ENCODE data around the gene FYCO1. TPM values are rescaled to one million over a fixed set of nuclear protein-coding genes. Genes with fewer than 3 reads are reported as not detected.

FYCO1 gene
- polyA plus RNA-seq, 3 donors, result 0.59 to 5.0 (median 1.3) TPM

DNA sequence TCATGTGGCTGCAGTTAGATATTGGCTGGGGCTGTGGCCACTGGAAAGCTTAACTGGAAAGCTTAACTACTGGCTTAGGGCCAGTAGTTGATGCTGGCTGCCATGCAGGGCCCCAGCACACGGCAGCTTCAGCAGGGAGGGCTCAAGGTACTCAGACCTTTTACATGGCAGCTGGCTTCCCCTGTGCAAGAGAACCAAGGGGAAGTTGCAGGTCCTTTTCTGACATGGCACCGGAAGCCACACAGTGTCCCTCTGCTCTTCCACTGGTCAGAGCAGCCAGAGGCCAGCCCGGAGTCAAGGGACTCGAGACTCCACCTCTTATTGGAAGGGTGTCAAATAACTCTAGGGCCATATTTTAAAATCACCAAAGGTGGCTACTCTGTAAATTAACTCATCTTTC, 84.7 kb downstream of the FYCO1 start:
- Histone ChIP-seq H3K27me3 (ENCODE audit: control insufficient read depth in 2 of 2, insufficient read depth in 2 of 2, low read length in 2 of 2) (no peaks in the 10 kb centered on the region), H3K4me3 (replicated peaks in 1 of 3; ENCODE audit: low read depth in 2 of 3, low read length in 3 of 3) (no peak overlapping the region), H3K4me2 (replicated peaks; ENCODE audit: extremely low read depth, low read length, poor library complexity, severe bottlenecking) (no peak overlapping the region), H3K9ac (ENCODE audit: insufficient read depth, low read length, poor library complexity, severe bottlenecking) (no peak overlapping the region), H3K27ac (ENCODE audit: low read depth in 1 of 2, low read length in 2 of 2) (no peak overlapping the region), H3K9me3 (replicated peaks in 1 of 2; ENCODE audit: control insufficient read depth in 1 of 2, insufficient read depth in 1 of 2, low read length in 2 of 2) (no peaks in the 10 kb centered on the region), H2AFZ (ENCODE audit: insufficient read depth, low read depth, low read length, poor library complexity, severe bottlenecking) (no peak overlapping the region), H4K20me1 (ENCODE audit: insufficient read depth, low read length) (no peaks in the 10 kb centered on the region), H3K36me3 (replicated peaks in 1 of 2; ENCODE audit: control insufficient read depth in 1 of 2, insufficient read depth in 2 of 2, low read length in 2 of 2) (no peaks in the 10 kb centered on the region), H3K79me2 (ENCODE audit: insufficient read depth, low read length) (no peaks in the 10 kb centered on the region), H3K4me1 (ENCODE audit: control insufficient read depth in 1 of 2, insufficient read depth in 2 of 2, low read length in 2 of 2) (no peaks in the 10 kb centered on the region)
- Mint-ChIP-seq H3K27me3 (ENCODE audit: low read depth in 3 of 3) (peaks cover 0 to 1% (median 0%) of the 10 kb centered on the region in 3 donors), H3K4me3 (no peak overlapping the region), H3K4me1 (peaks cover 8% of the 10 kb centered on the region), H3K9me3 (no peaks in the 10 kb centered on the region), H3K36me3 (peaks cover 2 to 9% of the 10 kb centered on the region in 2 donors), H3K27ac (no peak overlapping the region)
- 96% methylated on average over 3 of the region's 4 CpGs for WGBS (ENCODE audit: insufficient coverage)
- intact Hi-C loops (cut with micrococcal nuclease), result no loop called here
- DNase-seq, result no peak
- no peak for TF ChIP-seq CTCF (IDR thresholded peaks at IDR 0.05)

- Mint-ChIP-seq H3K9me3 (no peaks in the 10 kb centered on the region), H3K4me3 (peak overlapping the region in 1 of 2 donors; percentile 19), H3K36me3 (peaks cover 2 to 9% of the 10 kb centered on the region in 2 donors), H3K27ac (peak overlapping the region in 1 of 7 donors; percentile 15), H3K4me1 (peaks cover 3% of the 10 kb centered on the region), H3K27me3 (ENCODE audit: low read depth in 3 of 3) (peaks cover 0 to 1% (median 0%) of the 10 kb centered on the region in 3 donors)
- Histone ChIP-seq H2AFZ (ENCODE audit: insufficient read depth, low read depth, low read length, poor library complexity, severe bottlenecking) (no peak overlapping the region), H3K9ac (ENCODE audit: insufficient read depth, low read length, poor library complexity, severe bottlenecking) (no peak overlapping the region), H3K9me3 (replicated peaks in 1 of 2; ENCODE audit: control insufficient read depth in 1 of 2, insufficient read depth in 1 of 2, low read length in 2 of 2) (no peaks in the 10 kb centered on the region), H3K27ac (ENCODE audit: low read depth in 1 of 2, low read length in 2 of 2) (no peak overlapping the region), H4K20me1 (ENCODE audit: insufficient read depth, low read length) (no peaks in the 10 kb centered on the region), H3K36me3 (replicated peaks in 1 of 2; ENCODE audit: control insufficient read depth in 1 of 2, insufficient read depth in 2 of 2, low read length in 2 of 2) (no peaks in the 10 kb centered on the region), H3K27me3 (ENCODE audit: control insufficient read depth in 2 of 2, insufficient read depth in 2 of 2, low read length in 2 of 2) (no peaks in the 10 kb centered on the region), H3K79me2 (ENCODE audit: insufficient read depth, low read length) (no peaks in the 10 kb centered on the region), H3K4me3 (replicated peaks in 1 of 3; ENCODE audit: low read depth in 2 of 3, low read length in 3 of 3) (no peak overlapping the region), H3K4me2 (replicated peaks; ENCODE audit: extremely low read depth, low read length, poor library complexity, severe bottlenecking) (no peak overlapping the region), H3K4me1 (ENCODE audit: control insufficient read depth in 1 of 2, insufficient read depth in 2 of 2, low read length in 2 of 2) (no peaks in the 10 kb centered on the region)
- intact Hi-C loops (cut with micrococcal nuclease), result no loop called here
- 99% methylated on average over 6 of the region's 6 CpGs for WGBS (ENCODE audit: insufficient coverage)
- TF ChIP-seq CTCF (IDR thresholded peaks at IDR 0.05), result no peak
- no peak for DNase-seq
Measured at GRCh38 chr3:45909542-45909941, 86.1 kb downstream of the FYCO1 start.
